HG02642 (cell line): Measurements from ENCODE around the gene BOLL.
"Not testable (repeated sequence)": the region's sequence is repeated elsewhere in the genome, so short reads cannot be mapped to it uniquely, and the experiment has no call there.

Source experiments
- ATAC-seq: cut with Tn5 transposase; IDR thresholded peaks from one replicate; pipeline ENCODE4 v1.9.1; 2021; ENCODE audit warnings: mild to moderate bottlenecking; ENCODE audit not compliant: unreplicated experiment, poor library complexity

The BOLL gene

DNA sequence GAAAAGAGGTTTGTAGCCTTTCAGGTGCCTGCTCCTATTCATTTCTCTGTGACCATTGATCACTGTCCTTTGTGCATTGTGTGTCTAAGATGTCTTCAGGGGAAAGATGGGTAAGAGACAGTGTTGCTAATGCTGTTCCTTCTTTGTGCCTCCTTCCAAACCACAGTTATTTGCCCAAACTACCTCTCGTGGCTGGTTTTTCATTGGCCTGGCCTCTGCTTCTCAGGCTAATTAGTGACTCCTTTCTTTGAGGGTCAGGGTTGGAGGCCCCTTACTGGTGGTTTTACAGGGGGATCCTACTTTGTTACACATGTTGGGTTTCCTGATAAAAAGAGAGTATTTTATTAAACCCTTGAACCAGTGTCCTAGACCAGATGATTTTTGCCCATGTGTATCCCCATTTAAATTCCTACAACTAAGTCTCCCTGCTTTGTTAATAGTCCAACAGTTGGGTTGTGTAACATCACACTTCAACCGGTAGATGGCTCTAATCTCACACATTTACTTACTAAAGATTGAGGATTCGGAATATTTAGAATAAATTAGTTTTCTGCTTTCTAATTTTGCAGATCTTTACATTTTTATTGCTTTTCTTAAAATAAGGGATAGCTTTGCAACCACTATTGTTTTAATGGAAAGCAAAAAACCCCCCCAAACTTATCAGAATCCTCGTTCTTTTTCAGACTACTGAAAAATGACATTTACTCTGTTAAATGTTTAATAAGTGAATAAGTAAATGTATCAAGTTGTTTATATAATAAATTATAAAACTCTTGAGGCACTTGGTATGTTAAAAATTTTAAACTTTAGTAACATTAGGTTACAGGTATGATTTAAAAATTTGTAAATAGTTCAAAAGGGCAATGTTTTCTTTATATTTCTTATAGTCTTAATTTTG, 77.6 kb downstream of the BOLL start:
- no peak for ATAC-seq

- ATAC-seq = no peak
These were observed 78.3 kb downstream of the BOLL start for GRCh38 chr2:197706839-197707207.

DNA sequence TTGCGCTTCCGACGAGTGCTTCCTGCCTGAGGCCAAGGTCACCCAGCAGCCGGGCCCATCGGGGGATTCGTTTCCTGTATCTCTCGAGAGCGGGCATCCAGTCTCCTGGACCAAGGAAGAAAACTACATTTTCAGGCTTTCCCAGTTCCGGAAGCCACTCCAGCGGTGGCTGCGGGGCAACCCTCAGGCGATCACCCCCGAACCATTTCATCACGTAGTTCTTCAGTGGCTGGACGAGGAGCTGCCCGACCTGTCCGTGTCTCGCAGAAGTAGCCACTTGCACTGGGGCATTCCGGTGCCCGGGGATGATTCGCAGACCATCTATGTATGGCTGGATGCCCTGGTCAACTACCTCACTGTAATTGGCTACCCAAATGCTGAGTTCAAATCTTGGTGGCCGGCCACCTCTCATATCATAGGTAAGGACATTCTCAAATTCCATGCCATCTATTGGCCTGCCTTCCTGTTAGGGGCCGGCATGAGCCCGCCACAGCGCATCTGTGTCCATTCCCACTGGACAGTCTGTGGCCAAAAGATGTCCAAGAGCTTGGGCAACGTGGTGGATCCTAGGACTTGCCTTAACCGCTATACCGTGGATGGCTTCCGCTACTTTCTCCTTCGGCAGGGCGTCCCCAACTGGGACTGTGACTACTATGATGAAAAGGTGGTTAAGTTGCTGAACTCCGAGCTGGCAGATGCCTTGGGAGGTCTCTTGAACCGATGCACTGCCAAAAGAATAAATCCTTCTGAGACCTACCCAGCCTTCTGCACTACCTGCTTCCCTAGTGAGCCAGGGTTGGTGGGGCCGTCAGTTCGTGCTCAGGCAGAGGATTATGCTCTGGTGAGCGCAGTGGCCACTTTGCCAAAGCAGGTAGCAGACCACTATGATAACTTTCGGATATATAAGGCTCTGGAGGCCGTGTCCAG, 78.9 kb downstream of the BOLL start:
- ATAC-seq = no peak

DNA sequence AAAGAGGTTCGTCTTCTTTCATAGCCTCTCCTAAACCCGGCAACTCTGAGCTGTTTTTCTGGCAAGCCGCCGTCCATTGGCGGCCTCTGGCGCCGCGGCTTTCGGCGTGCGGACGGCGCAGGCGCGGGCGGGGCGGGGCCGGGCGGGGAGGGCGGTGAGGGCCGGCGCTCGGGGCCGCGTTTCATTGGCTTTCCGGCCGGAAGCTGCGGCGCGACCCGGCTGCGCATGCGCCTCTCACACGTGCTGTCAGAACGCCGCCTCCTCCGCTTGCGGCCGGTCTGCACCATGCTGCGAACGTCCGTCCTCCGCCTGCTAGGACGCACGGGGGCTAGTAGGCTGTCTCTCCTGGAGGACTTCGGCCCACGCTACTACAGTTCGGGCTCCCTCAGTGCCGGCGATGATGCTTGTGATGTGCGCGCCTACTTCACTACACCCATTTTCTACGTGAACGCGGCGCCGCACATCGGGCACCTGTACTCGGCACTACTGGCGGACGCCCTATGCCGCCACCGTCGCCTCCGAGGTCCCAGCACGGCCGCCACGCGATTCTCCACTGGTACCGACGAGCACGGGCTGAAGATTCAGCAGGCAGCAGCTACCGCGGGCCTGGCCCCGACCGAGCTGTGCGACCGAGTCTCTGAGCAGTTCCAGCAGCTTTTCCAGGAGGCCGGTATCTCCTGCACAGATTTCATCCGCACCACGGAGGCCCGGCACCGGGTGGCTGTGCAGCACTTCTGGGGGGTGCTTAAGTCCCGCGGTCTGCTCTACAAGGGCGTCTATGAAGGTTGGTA, 79.8 kb downstream of the BOLL start, which contains the start of gene MARS2:
TSS of gene MARS2 (plus strand) at position 249 of the 791 bp plus-strand sequence. CDS start at position 286, 37 bp downstream.
- ATAC-seq = peak; percentile 91

DNA sequence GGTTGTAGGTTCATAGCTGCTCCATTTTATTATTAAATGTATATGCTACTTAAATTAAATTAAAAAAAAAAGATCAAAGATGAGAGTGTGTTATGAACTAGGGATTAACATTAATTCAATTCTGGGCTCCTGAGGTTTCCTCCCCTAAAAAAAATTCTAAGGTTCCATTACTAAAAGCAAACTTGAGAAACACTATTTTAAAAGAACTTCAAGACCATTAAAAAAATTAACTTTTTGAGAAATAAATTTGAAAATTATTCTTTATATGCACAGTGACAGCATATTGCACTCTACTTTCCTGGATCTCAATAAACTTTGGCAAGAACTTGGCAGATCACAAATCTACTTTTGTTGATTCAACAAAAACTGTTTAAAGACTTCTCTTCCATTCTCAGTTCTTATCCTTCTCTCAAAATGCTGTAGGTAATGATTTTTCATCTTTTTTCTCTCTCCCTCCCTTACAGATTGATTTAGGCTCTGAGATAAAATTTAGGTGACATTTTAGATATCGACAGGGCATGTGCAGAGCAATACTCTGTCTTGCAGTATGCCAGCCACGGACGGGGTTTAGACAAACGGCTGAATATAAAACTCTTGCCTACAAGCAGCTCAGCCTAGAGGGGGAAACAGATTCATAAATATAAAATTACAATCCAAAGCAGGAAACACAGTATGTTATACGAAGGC, 80.5 kb downstream of the BOLL start:
- peak; percentile 35 for ATAC-seq

GRCh38 chr2:197700960-197701359, 84.2 kb downstream of the BOLL start:
- no peak for ATAC-seq

GRCh38 chr2:197699724-197700123, 85.4 kb downstream of the BOLL start:
- ATAC-seq = not testable (repeated sequence)

- ATAC-seq = not testable (repeated sequence)
These were observed 88.5 kb downstream of the BOLL start for GRCh38 chr2:197696571-197696970.

- ATAC-seq = not testable (repeated sequence)
These were observed 89.1 kb downstream of the BOLL start for GRCh38 chr2:197695971-197696370.

- not testable (repeated sequence) for ATAC-seq
These were observed 89.9 kb downstream of the BOLL start for GRCh38 chr2:197695206-197695605.

- no peak for ATAC-seq
These were observed 107.6 kb downstream of the BOLL start for GRCh38 chr2:197677483-197677882.

GRCh38 chr2:197677056-197677455, 108.1 kb downstream of the BOLL start:
- ATAC-seq = no peak
